GM19397 (cell line): ENCODE data around the gene NODAL.

Source experiments
- ATAC-seq: cut with Tn5 transposase; IDR thresholded peaks from one replicate; pipeline ENCODE4 v1.9.1; 2021; ENCODE audit warnings: mild to moderate bottlenecking, moderate library complexity; ENCODE audit not compliant: unreplicated experiment

The NODAL gene

GRCh38 chr10:70465278-70465677, 23.8 kb upstream of the NODAL start:
- no peak for ATAC-seq

GRCh38 chr10:70462349-70462984, 21.0 kb upstream of the NODAL start:
- no peak for ATAC-seq

GRCh38 chr10:70461397-70462348, 20.2 kb upstream of the NODAL start:
- ATAC-seq: no peak

- ATAC-seq: no peak
Observed at GRCh38 chr10:70459774-70460490, 18.5 kb upstream of the NODAL start.

GRCh38 chr10:70459061-70459773, 17.7 kb upstream of the NODAL start:
- no peak for ATAC-seq

- no peak for ATAC-seq
Observed at GRCh38 chr10:70458329-70459060, 17.0 kb upstream of the NODAL start.

GRCh38 chr10:70457759-70458305, 16.4 kb upstream of the NODAL start:
- no peak for ATAC-seq

- no peak for ATAC-seq
Observed at GRCh38 chr10:70456164-70456563, 14.7 kb upstream of the NODAL start.

- ATAC-seq: no peak
Observed at GRCh38 chr10:70455213-70455630, 13.7 kb upstream of the NODAL start.

- ATAC-seq: no peak
Observed at GRCh38 chr10:70448236-70448635, 6.8 kb upstream of the NODAL start.

GRCh38 chr10:70445718-70446657, 4.5 kb upstream of the NODAL start:
- no peak for ATAC-seq

GRCh38 chr10:70444744-70445143, 3.3 kb upstream of the NODAL start:
- ATAC-seq: no peak

- no peak for ATAC-seq
Observed at GRCh38 chr10:70442332-70442988, 979 bp upstream of the NODAL start.

GRCh38 chr10:70441895-70442309, 421 bp upstream of the NODAL start:
- no peak for ATAC-seq

- ATAC-seq: no peak
Observed at GRCh38 chr10:70440296-70441160, 953 bp downstream of the NODAL start.

- no peak for ATAC-seq
Observed at GRCh38 chr10:70437721-70438120, 3.8 kb downstream of the NODAL start.
